DND-41 (cell line): ENCODE measurements around the gene PLEKHO2.

Experiments
- EZH2 ChIP-seq: IDR thresholded peaks from 3 replicates; pipeline ENCODE4 v1.6.1; 2012; ENCODE audit warnings: borderline replicate concordance, low read depth, mild to moderate bottlenecking, moderate library complexity, low read length, inconsistent platforms; ENCODE audit not compliant: severe bottlenecking
- TF ChIP-seq, protein P1 (sequence below): IDR thresholded peaks from 2 replicates; pipeline ENCODE4 v1.5.1; 2012; ENCODE audit warnings: borderline replicate concordance, low read length, moderate library complexity, mild to moderate bottlenecking; ENCODE audit not compliant: poor library complexity, severe bottlenecking; ENCODE audit errors: extremely low read depth

- TF ChIP-seq, protein P1, sequence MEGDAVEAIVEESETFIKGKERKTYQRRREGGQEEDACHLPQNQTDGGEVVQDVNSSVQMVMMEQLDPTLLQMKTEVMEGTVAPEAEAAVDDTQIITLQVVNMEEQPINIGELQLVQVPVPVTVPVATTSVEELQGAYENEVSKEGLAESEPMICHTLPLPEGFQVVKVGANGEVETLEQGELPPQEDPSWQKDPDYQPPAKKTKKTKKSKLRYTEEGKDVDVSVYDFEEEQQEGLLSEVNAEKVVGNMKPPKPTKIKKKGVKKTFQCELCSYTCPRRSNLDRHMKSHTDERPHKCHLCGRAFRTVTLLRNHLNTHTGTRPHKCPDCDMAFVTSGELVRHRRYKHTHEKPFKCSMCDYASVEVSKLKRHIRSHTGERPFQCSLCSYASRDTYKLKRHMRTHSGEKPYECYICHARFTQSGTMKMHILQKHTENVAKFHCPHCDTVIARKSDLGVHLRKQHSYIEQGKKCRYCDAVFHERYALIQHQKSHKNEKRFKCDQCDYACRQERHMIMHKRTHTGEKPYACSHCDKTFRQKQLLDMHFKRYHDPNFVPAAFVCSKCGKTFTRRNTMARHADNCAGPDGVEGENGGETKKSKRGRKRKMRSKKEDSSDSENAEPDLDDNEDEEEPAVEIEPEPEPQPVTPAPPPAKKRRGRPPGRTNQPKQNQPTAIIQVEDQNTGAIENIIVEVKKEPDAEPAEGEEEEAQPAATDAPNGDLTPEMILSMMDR = no peak
- TF ChIP-seq EZH2 = no peak
Observed at GRCh38 chr15:64877435-64877834, 35.7 kb downstream of the PLEKHO2 start.
